GM21423 (cell line): ENCODE results near the gene DHCR7.
A peak's percentile ranks its signal among the peaks of the same experiment; 100 is the strongest.

ENCODE experiments used
- ATAC-seq: cut with Tn5 transposase; IDR thresholded peaks from one replicate; pipeline ENCODE4 v1.9.1; 2021; ENCODE audit warnings: mild to moderate bottlenecking, moderate library complexity; ENCODE audit not compliant: unreplicated experiment

DHCR7 gene

GRCh38 chr11:71448257-71449171, at the start of gene DHCR7:
Gene DHCR7 (minus strand): TSS chr11:71448393. CDS start chr11:71444952, 3,441 bp downstream.
- peak; percentile 77 for ATAC-seq

- no peak for ATAC-seq
Observed at GRCh38 chr11:71496421-71496820, 48.2 kb upstream of the DHCR7 start.

- no peak for ATAC-seq
Observed at GRCh38 chr11:71495286-71496230, 47.4 kb upstream of the DHCR7 start.

GRCh38 chr11:71491940-71492339, 43.7 kb upstream of the DHCR7 start:
- ATAC-seq, result no peak

GRCh38 chr11:71491531-71491930, 43.3 kb upstream of the DHCR7 start:
- ATAC-seq, result no peak

GRCh38 chr11:71490731-71491390, 42.7 kb upstream of the DHCR7 start:
- no peak for ATAC-seq

- no peak for ATAC-seq
Observed at GRCh38 chr11:71490044-71490730, 42.0 kb upstream of the DHCR7 start.

GRCh38 chr11:71489311-71490043, 41.3 kb upstream of the DHCR7 start:
- ATAC-seq, result no peak

GRCh38 chr11:71488681-71489270, 40.6 kb upstream of the DHCR7 start:
- no peak for ATAC-seq

- ATAC-seq, result no peak
Observed at GRCh38 chr11:71486320-71486719, 38.1 kb upstream of the DHCR7 start.

GRCh38 chr11:71485466-71485865, 37.3 kb upstream of the DHCR7 start:
- ATAC-seq, result no peak

GRCh38 chr11:71485063-71485399, 36.8 kb upstream of the DHCR7 start:
- no peak for ATAC-seq

GRCh38 chr11:71484248-71485062, 36.3 kb upstream of the DHCR7 start:
- ATAC-seq, result no peak

GRCh38 chr11:71483692-71484091, 35.5 kb upstream of the DHCR7 start:
- ATAC-seq, result no peak

GRCh38 chr11:71482746-71483364, 34.7 kb upstream of the DHCR7 start:
- ATAC-seq, result no peak

GRCh38 chr11:71482216-71482615, 34.0 kb upstream of the DHCR7 start:
- ATAC-seq, result no peak

- ATAC-seq, result no peak
Observed at GRCh38 chr11:71481101-71481960, 33.1 kb upstream of the DHCR7 start.
